Panc1 (cell line): Measurements from ENCODE around the gene GOLGA6A. TPM values are rescaled to one million over a fixed set of nuclear protein-coding genes. Genes with fewer than 3 reads are reported as not detected.
"Not testable (repeated sequence)": the region's sequence is repeated elsewhere in the genome, so short reads cannot be mapped to it uniquely, and the experiment has no call there.

Source experiments
- ATAC-seq: fragments of 200-7000 bp; cut with Tn5 transposase; 2 replicates; pipeline ENCODE4 v1.9.1; 2020; ENCODE audit warnings: mild to moderate bottlenecking, moderate library complexity
- BruUV-seq: library from RNA; stranded (reverse); fragments of 400-500 nt; replicated peaks from 2 replicates; lab custom pipeline; 2021; lab: Mats Ljungman, UMichigan
- CTCF ChIA-PET: fragments of 300-600 bp; sonication (Branson Sonifier 250); formaldehyde crosslinking; loops from one replicate; lab custom pipeline; 2022; ENCODE audit warnings: antibody characterized with exemption; lab: Charles Lee
- POLR2A ChIA-PET: fragments of 300-600 bp; sonication (Branson Sonifier 250); formaldehyde crosslinking; loops from one replicate; lab custom pipeline; 2022; ENCODE audit warnings: antibody characterized with exemption; lab: Charles Lee
- DNase-seq: peaks from one replicate; pipeline ENCODE4 v3.0.0-alpha.2; 2010; ENCODE audit warnings: low read depth, low spot score
- H3K27ac ChIP-seq: 2 replicates; pipeline ENCODE4 v1.5.1; 2011; ENCODE audit warnings: mild to moderate bottlenecking, low read length, inconsistent platforms
- H3K27me3 ChIP-seq: fragments of 200-500 bp; sonication (Bioruptor generic); 2 replicates; pipeline ENCODE4 v1.6.0; 2014; ENCODE audit warnings: low read length, inconsistent platforms; ENCODE audit not compliant: control insufficient read depth, insufficient read depth
- H3K36me3 ChIP-seq: fragments of 200-500 bp; sonication (Bioruptor generic); 2 replicates; pipeline ENCODE4 v1.5.1; 2014; ENCODE audit warnings: inconsistent platforms, mild to moderate bottlenecking, low read length, moderate library complexity; ENCODE audit not compliant: control insufficient read depth, insufficient read depth
- H3K4me1 ChIP-seq: 2 replicates; pipeline ENCODE4 v1.5.1; 2011; ENCODE audit warnings: inconsistent platforms, mild to moderate bottlenecking, low read length, moderate library complexity; ENCODE audit not compliant: control insufficient read depth, insufficient read depth
- H3K4me3 ChIP-seq, 2 experiments: 2 replicates each; pipeline ENCODE4 v1.5.1; 2011 to 2012; ENCODE audit warnings: low read depth in 2 of 2, low read length in 2 of 2, mild to moderate bottlenecking in 2 of 2, inconsistent platforms in 1 of 2, moderate library complexity in 1 of 2
- H3K9me3 ChIP-seq: fragments of 200-500 bp; sonication (Bioruptor generic); 2 replicates; pipeline ENCODE4 v1.5.1; 2014; ENCODE audit warnings: low read depth, mild to moderate bottlenecking, inconsistent platforms, low read length, moderate library complexity; ENCODE audit not compliant: control insufficient read depth, insufficient read depth
- POLR2AphosphoS5 ChIP-seq: IDR thresholded peaks from 2 replicates; pipeline ENCODE4 v1.6.1; 2012; ENCODE audit warnings: mild to moderate bottlenecking, low read depth, low read length, moderate library complexity
- SIN3A ChIP-seq: IDR thresholded peaks from 2 replicates; pipeline ENCODE4 v1.6.1; 2012; ENCODE audit warnings: low read depth, mild to moderate bottlenecking, low read length, moderate library complexity, borderline replicate concordance; ENCODE audit not compliant: insufficient read depth
- TCF7L2 ChIP-seq: IDR thresholded peaks from 2 replicates; pipeline ENCODE4 v1.6.1; 2011; ENCODE audit warnings: mild to moderate bottlenecking, low read depth, low read length, inconsistent platforms
- in situ Hi-C: cut with HindIII; loops from 2 replicates; pipeline ENCODE4 v1.10.0; 2016; ENCODE audit warnings: low sequenced_read_pairs, low pct_unique_long_range_greater_than_20kb
- intact Hi-C: fragments of 100-400 bp; cut with micrococcal nuclease; formaldehyde crosslinking; loops from one replicate; pipeline ENCODE4 v1.10.0; 2022; ENCODE audit not compliant: unreplicated experiment
- total RNA-seq: library from RNA; stranded (reverse); gene quantifications from one replicate; pipeline ENCODE4 v1.2.1, GENCODE V29; 2021; ENCODE audit not compliant: unreplicated experiment
- TF ChIP-seq, protein P1 (sequence below), 2 experiments: IDR thresholded peaks; 2 replicates each; pipeline ENCODE4 v1.6.1; 2011 to 2012; ENCODE audit warnings: low read depth in 2 of 2, control low read depth in 1 of 2, low read length in 1 of 2, mild to moderate bottlenecking in 1 of 2, moderate library complexity in 1 of 2; ENCODE audit not compliant: insufficient read depth in 1 of 2
- TF ChIP-seq, protein P2 (sequence below): fragments of 450-650 bp; IDR thresholded peaks from 2 replicates; pipeline ENCODE4 v1.5.1; 2017; ENCODE audit warnings: mild to moderate bottlenecking

GOLGA6A gene
- total RNA-seq, 1 experiment from 2014 or later: 0.05 TPM

DNA sequence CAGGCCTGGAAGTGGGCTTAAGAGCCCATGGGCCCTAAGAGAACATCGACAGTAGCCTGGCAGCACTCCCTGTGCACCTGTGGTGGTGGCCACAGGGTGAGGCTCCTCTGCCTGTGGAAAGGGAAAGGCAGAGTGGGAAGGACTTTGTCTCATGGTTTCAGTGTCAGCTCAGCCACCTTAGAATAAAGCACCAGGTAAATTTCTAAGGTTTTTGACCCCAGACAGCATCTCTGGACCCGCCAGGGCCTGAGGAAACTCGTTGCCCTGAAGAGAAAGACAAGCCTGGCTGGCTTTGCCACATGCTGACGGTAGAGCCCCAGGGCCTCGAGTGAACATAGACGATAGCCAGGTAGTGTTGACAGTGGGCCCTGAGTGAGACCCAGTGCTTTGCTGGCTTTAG, 22.1 kb downstream of the GOLGA6A start:
- in situ Hi-C loops (no loop called here), intact Hi-C loops (no loop called here)
- TF ChIP-seq TCF7L2 (no peak), SIN3A (no peak), POLR2AphosphoS5 (no peak)
- TF ChIP-seq, protein P1, sequence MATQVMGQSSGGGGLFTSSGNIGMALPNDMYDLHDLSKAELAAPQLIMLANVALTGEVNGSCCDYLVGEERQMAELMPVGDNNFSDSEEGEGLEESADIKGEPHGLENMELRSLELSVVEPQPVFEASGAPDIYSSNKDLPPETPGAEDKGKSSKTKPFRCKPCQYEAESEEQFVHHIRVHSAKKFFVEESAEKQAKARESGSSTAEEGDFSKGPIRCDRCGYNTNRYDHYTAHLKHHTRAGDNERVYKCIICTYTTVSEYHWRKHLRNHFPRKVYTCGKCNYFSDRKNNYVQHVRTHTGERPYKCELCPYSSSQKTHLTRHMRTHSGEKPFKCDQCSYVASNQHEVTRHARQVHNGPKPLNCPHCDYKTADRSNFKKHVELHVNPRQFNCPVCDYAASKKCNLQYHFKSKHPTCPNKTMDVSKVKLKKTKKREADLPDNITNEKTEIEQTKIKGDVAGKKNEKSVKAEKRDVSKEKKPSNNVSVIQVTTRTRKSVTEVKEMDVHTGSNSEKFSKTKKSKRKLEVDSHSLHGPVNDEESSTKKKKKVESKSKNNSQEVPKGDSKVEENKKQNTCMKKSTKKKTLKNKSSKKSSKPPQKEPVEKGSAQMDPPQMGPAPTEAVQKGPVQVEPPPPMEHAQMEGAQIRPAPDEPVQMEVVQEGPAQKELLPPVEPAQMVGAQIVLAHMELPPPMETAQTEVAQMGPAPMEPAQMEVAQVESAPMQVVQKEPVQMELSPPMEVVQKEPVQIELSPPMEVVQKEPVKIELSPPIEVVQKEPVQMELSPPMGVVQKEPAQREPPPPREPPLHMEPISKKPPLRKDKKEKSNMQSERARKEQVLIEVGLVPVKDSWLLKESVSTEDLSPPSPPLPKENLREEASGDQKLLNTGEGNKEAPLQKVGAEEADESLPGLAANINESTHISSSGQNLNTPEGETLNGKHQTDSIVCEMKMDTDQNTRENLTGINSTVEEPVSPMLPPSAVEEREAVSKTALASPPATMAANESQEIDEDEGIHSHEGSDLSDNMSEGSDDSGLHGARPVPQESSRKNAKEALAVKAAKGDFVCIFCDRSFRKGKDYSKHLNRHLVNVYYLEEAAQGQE (IDR thresholded peaks at IDR 0.05; ENCODE audit: insufficient read depth in 1 of 2, low read depth in 2 of 2, low read length in 1 of 2): no peak
- TF ChIP-seq, protein P2, sequence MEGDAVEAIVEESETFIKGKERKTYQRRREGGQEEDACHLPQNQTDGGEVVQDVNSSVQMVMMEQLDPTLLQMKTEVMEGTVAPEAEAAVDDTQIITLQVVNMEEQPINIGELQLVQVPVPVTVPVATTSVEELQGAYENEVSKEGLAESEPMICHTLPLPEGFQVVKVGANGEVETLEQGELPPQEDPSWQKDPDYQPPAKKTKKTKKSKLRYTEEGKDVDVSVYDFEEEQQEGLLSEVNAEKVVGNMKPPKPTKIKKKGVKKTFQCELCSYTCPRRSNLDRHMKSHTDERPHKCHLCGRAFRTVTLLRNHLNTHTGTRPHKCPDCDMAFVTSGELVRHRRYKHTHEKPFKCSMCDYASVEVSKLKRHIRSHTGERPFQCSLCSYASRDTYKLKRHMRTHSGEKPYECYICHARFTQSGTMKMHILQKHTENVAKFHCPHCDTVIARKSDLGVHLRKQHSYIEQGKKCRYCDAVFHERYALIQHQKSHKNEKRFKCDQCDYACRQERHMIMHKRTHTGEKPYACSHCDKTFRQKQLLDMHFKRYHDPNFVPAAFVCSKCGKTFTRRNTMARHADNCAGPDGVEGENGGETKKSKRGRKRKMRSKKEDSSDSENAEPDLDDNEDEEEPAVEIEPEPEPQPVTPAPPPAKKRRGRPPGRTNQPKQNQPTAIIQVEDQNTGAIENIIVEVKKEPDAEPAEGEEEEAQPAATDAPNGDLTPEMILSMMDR: no peak
- no TSS peak for BruUV-seq
- H3K36me3 ChIP-seq: no peaks in the 10 kb centered on the region
- H3K27me3 ChIP-seq: peaks cover 2% of the 10 kb centered on the region; the same call in 1 of the 2 replicates
- CTCF ChIA-PET: no interaction called here
- no peaks in the 10 kb centered on the region for H3K4me1 ChIP-seq
- H3K9me3 ChIP-seq: no peaks in the 10 kb centered on the region
- no peak for ATAC-seq
- POLR2A ChIA-PET: no interaction called here
- no peak overlapping the region for H3K4me3 ChIP-seq
- H3K27ac ChIP-seq: no peak overlapping the region
- DNase-seq: no peak

DNA sequence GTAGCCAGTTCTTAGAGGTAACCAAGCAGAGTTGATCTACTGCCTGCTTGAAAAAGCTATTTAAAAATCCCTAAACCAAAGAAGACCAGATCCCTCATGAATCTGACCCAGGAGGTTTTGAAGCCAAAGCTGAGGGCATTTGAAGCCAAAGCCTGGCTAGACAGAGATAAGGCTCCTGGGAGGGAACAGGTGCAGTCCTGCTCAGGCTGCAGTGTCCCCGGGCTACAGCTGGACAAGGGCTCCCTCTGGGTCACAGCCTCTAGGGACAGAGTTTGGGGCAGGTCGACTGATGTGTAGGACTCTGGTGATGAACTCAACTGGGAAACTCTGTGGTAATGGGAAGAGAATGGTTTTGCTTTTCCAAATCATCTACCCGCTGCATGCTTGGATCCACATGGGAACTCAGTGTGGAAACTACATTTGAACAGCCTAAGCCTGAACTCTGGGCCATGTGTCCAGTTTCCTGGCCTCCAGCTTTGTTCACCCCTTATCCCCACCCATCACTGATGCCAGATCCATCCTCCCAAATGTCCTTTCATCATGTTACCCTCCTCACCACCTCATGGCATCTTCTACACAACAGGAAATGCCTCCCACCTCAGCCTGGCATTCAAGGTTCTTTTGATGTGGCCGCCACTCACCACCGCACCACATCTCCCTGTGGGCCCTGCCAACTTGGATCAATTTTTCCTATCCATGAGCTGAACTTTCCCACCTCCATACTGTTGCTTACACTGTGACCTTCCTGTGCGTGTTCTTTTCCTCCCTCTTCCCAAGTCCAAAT, 23.1 kb downstream of the GOLGA6A start:
- H3K27ac ChIP-seq, intact Hi-C loops, ATAC-seq, in situ Hi-C loops, CTCF ChIA-PET, H3K36me3 ChIP-seq, H3K4me3 ChIP-seq, DNase-seq, POLR2A ChIA-PET, H3K9me3 ChIP-seq, BruUV-seq, H3K27me3 ChIP-seq, H3K4me1 ChIP-seq: not testable (repeated sequence)

DNA sequence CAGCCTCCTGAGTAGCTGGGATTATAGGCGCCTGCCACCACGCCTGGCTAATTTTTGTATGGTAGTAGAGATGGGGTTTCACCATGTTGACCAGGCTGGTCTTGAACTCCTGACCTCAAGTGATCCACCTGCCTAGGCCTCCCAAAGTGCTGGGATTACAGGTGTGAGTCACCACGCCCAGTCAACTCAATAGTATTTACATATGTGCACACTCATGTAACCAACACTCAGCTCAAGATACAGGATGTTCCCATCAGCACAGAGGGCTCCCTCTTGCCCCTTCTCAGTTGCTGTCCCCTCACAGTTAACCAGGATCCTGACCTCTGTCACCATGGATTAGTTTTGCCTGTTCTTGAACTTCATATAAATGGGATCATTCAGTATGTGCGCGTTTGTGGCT, 26.0 kb downstream of the GOLGA6A start:
- ATAC-seq, CTCF ChIA-PET, POLR2A ChIA-PET: not testable (repeated sequence)

More for the DNA sequence above, 26.0 kb downstream of the GOLGA6A start:
- intact Hi-C loops, H3K27me3 ChIP-seq, BruUV-seq, DNase-seq, H3K36me3 ChIP-seq, H3K27ac ChIP-seq, H3K4me3 ChIP-seq, H3K9me3 ChIP-seq, in situ Hi-C loops, H3K4me1 ChIP-seq: not testable (repeated sequence)
